Activated CD4-positive, CD25-positive, alpha-beta regulatory T cell treated with anti-CD3 and anti-CD28 coated beads, Interleukin-2, amount 50 U/mL, for 24 hours (primary cell): ENCODE results near the gene APBA1.

Experiments
- ATAC-seq, 2 donors: fragments of 150-1000 bp; cut with Tn5 transposase; one replicate each; pipeline ENCODE4 v1.10.0; 2021; ENCODE audit warnings: mild to moderate bottlenecking in 1 of 2, moderate library complexity in 1 of 2

APBA1 gene

GRCh38 chr9:69671879-69672595 is at the start of gene APBA1:
Gene APBA1 (minus strand): TSS chr9:69672371.
- ATAC-seq, result peak; percentile 27 to 31

- ATAC-seq, result no peak
Observed at GRCh38 chr9:69719983-69720382, 47.8 kb upstream of the APBA1 start.

- no peak for ATAC-seq
Observed at GRCh38 chr9:69719367-69719766, 47.2 kb upstream of the APBA1 start.

- ATAC-seq, result no peak
Observed at GRCh38 chr9:69718218-69718617, 46.0 kb upstream of the APBA1 start.

GRCh38 chr9:69715825-69716224 is 43.7 kb upstream of the APBA1 start:
- ATAC-seq, result no peak

- no peak for ATAC-seq
Observed at GRCh38 chr9:69715096-69715495, 42.9 kb upstream of the APBA1 start.

GRCh38 chr9:69697475-69697874 is 25.3 kb upstream of the APBA1 start:
- no peak for ATAC-seq

- ATAC-seq, result no peak
Observed at GRCh38 chr9:69696802-69697201, 24.6 kb upstream of the APBA1 start.

GRCh38 chr9:69689991-69690538 is 17.9 kb upstream of the APBA1 start:
- no peak for ATAC-seq

GRCh38 chr9:69683927-69684326 is 11.8 kb upstream of the APBA1 start:
- no peak for ATAC-seq

GRCh38 chr9:69678843-69679538 is 6.8 kb upstream of the APBA1 start:
- no peak for ATAC-seq

GRCh38 chr9:69677931-69678330 is 5.8 kb upstream of the APBA1 start:
- ATAC-seq, result no peak

GRCh38 chr9:69675563-69675962 is 3.4 kb upstream of the APBA1 start:
- ATAC-seq, result no peak

- ATAC-seq, result no peak
Observed at GRCh38 chr9:69674716-69675438, 2.7 kb upstream of the APBA1 start.

- no peak for ATAC-seq
Observed at GRCh38 chr9:69674112-69674685, 2.0 kb upstream of the APBA1 start.

GRCh38 chr9:69673311-69673640 is 1.1 kb upstream of the APBA1 start:
- no peak for ATAC-seq

- peak; percentile 84 to 85 for ATAC-seq
Observed at GRCh38 chr9:69672596-69673310, 582 bp upstream of the APBA1 start.

GRCh38 chr9:69671311-69671878 is 776 bp downstream of the APBA1 start:
- ATAC-seq, result no peak

- ATAC-seq, result no peak
Observed at GRCh38 chr9:69667306-69667705, 4.9 kb downstream of the APBA1 start.

GRCh38 chr9:69660304-69660703 is 11.9 kb downstream of the APBA1 start:
- no peak for ATAC-seq

GRCh38 chr9:69658987-69659675 is 13.0 kb downstream of the APBA1 start:
- ATAC-seq, result no peak

- ATAC-seq, result no peak
Observed at GRCh38 chr9:69657269-69657668, 14.9 kb downstream of the APBA1 start.
